ENCODE results near the gene TMEM63A.
"Not testable (repeated sequence)": the region's sequence is repeated elsewhere in the genome, so short reads cannot be mapped to it uniquely, and the experiment has no call there.

The TMEM63A gene

GRCh38 chr1:225881959-225882693 is at the start of gene TMEM63A:
Gene TMEM63A (minus strand): TSS chr1:225882380. CDS start chr1:225877580, 4,800 bp downstream.
- DNase-seq = peak; percentile 93

GRCh38 chr1:225931270-225932136 is 49.3 kb upstream of the TMEM63A start:
- DNase-seq = no peak

- DNase-seq = no peak
These were observed 48.4 kb upstream of the TMEM63A start for GRCh38 chr1:225930566-225930965.

GRCh38 chr1:225929462-225929861 is 47.3 kb upstream of the TMEM63A start:
- not testable (repeated sequence) for DNase-seq

- no peak for DNase-seq
These were observed 46.3 kb upstream of the TMEM63A start for GRCh38 chr1:225928186-225929175.

GRCh38 chr1:225926551-225927113 is 44.5 kb upstream of the TMEM63A start:
- no peak for DNase-seq

- DNase-seq = peak; percentile 96
These were observed 41.7 kb upstream of the TMEM63A start, which contains the start of gene PYCR2 for GRCh38 chr1:225923692-225924555. Gene PYCR2 (minus strand): TSS chr1:225924250. CDS start chr1:225924110, 140 bp downstream.

- no peak for DNase-seq
These were observed 41.2 kb upstream of the TMEM63A start for GRCh38 chr1:225923381-225923691.

- DNase-seq = no peak
These were observed 39.8 kb upstream of the TMEM63A start for GRCh38 chr1:225921734-225922709.

- DNase-seq = no peak
These were observed 37.7 kb upstream of the TMEM63A start for GRCh38 chr1:225919906-225920305.

GRCh38 chr1:225918280-225918679 is 36.1 kb upstream of the TMEM63A start:
- no peak for DNase-seq

- no peak for DNase-seq
These were observed 35.4 kb upstream of the TMEM63A start for GRCh38 chr1:225917536-225917935.

- no peak for DNase-seq
These were observed 34.9 kb upstream of the TMEM63A start for GRCh38 chr1:225917101-225917500.

GRCh38 chr1:225915538-225915991 is 33.4 kb upstream of the TMEM63A start:
- no peak for DNase-seq

- no peak for DNase-seq
These were observed 32.8 kb upstream of the TMEM63A start for GRCh38 chr1:225914947-225915346.

- no peak for DNase-seq
These were observed 32.2 kb upstream of the TMEM63A start for GRCh38 chr1:225914391-225914790.

GRCh38 chr1:225911191-225912130 is 29.3 kb upstream of the TMEM63A start:
- peak; percentile 91 for DNase-seq

GRCh38 chr1:225909477-225909876 is 27.3 kb upstream of the TMEM63A start:
- no peak for DNase-seq

- no peak for DNase-seq
These were observed 26.6 kb upstream of the TMEM63A start for GRCh38 chr1:225908773-225909172.
